HG02571 (cell line): ENCODE results near the gene MYRF.

Experiments
- ATAC-seq: cut with Tn5 transposase; IDR thresholded peaks from one replicate; pipeline ENCODE4 v1.9.1; 2021; ENCODE audit warnings: mild to moderate bottlenecking, moderate library complexity; ENCODE audit not compliant: unreplicated experiment

MYRF gene

DNA sequence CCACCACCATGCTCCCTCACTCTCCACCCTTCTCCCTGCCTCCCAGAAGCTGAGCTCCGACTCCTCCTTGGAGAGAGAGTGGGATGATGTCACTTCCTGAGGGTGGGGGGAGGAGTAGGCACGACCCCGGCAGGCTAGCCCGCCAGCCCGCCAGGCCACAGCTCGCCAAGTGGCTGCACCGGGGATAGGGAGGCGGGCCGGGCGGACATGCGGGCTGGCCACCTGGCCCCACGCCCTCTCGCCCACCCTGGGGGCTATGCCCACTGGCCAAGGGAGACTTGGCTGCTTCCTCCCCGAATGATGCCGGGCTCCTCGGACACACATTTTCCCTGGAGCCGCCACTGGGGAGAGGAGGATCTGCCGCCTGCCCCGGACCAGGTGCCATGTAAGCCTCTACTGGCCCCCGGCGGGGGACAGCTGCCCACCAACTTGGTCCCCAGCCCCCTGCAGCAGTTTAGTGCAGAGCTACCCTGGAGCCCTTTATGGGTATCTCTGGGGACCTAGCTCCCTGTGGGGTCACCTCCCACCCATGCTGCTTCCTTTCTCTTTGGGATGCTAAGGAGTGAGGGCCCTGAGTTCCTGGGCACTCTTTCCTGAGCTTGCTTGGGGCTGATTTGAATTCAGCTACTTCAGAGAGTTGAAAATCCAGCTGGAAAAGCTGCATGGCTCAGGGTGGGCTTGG, 33.7 kb upstream of the MYRF start:
- no peak for ATAC-seq

DNA sequence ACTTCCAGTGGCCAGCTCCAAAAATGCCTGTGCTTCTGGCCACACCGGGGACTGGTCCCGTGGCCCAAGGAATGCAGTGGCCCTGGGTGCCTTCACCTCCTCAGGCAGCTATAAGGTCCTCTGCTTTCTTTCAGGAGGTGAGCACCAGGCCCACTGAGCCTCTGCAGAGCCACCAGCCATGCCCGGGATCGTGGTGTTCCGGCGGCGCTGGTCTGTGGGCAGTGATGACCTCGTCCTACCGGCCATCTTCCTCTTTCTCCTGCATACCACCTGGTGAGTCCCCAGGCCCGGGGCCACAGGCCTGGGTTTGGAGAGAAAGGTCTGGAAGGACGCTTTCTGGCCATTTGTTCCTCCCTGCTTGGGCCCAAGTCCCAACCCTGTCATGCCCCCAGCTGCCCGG, 32.5 kb upstream of the MYRF start:
- ATAC-seq, result no peak

DNA sequence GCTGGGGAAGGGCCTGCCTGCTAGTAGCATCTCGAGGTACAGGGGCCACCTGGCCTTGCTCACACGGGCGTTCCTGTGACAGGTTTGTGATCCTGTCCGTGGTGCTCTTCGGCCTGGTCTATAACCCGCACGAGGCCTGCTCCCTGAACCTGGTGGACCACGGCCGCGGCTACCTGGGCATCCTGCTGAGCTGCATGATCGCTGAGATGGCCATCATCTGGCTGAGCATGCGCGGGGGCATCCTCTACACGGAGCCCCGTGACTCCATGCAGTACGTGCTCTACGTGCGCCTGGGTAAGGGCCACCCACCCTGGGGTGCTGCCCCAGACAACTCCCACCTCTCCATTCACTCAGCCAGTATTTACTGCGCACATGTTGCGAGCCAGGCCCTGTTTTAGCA, 31.8 kb upstream of the MYRF start:
- no peak for ATAC-seq

DNA sequence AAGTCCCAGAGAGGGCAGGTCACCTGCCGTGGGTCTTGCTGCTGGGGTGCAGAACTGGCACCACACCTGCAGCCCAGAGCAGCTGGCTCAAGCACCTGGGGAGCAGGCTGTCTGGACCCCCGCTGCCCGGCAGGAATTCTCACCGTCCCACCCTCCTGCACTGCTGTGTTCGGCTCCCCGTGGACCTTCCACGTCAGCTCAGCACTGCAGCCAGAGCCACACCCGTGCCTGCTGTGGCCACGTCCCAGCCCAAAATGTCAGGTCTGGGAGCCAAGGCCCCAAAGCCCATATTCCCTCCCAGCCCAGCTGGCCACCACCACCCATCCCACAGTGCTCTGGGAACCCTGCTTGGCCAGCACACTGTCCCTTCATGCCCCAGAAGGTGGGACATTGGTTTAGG, 28.0 kb upstream of the MYRF start:
- no peak for ATAC-seq

DNA sequence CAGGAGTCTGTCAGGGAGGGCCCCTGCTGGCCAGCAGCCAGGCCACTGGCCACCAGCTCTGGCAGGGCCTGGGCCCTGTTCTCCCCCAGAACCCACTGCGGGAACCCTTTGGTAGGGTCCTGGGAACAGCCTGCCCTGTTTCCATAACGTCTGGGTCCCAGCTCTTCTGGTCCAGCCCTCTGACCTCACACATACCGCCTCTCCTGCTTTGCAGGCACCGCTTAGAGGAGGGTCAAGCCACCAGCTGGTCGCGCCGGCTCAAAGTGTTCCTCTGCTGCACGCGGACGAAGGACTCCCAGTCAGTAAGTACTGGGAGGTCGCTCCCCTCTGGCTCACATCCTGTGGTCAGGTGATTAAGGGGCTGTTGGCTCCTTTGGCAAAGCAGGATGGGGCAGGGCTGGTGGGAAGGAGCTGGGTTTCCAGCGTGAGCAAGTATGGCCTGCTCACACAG, 26.6 kb upstream of the MYRF start:
- no peak for ATAC-seq

DNA sequence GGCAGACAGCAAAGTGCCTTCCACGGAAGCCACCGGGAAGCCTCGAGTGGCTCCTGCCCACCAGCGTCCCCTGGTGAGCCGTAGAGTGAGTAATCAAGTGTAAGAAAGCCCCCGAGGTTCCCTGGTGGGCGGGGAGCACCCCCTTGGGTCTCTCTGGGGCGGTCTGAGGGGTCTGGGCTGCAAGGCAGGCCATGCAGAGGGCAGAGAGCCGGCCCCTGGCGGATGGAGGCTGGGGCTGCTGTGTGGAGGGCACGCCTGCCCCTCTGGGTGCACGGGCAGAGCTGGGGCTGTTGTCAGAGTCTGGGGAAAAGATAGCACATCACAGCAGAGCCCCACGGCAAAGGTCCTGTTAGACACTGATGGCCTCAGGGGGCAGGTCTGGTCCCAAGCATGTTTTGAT, 25.7 kb upstream of the MYRF start:
- ATAC-seq, result no peak

DNA sequence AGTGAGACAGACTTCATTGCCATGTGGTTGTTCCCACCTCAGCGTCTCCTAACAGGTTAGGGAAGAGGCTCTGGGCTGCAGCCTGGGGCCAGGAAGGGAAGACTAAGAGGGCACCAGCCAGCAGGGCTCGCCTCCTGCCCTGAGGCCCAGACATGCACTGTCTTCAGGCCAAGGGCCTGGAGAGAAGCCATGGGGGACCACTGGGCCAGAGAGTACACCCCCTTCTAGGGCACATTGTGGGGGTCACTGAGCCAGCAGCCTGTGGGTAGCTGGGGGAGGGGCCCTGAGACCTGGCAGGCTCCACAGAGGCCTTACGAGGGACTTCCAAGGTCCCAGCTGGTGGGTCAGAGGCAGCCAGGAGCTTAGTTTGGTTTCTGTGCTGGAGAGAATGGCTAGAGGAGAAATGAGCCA, 25.0 kb upstream of the MYRF start:
- no peak for ATAC-seq

DNA sequence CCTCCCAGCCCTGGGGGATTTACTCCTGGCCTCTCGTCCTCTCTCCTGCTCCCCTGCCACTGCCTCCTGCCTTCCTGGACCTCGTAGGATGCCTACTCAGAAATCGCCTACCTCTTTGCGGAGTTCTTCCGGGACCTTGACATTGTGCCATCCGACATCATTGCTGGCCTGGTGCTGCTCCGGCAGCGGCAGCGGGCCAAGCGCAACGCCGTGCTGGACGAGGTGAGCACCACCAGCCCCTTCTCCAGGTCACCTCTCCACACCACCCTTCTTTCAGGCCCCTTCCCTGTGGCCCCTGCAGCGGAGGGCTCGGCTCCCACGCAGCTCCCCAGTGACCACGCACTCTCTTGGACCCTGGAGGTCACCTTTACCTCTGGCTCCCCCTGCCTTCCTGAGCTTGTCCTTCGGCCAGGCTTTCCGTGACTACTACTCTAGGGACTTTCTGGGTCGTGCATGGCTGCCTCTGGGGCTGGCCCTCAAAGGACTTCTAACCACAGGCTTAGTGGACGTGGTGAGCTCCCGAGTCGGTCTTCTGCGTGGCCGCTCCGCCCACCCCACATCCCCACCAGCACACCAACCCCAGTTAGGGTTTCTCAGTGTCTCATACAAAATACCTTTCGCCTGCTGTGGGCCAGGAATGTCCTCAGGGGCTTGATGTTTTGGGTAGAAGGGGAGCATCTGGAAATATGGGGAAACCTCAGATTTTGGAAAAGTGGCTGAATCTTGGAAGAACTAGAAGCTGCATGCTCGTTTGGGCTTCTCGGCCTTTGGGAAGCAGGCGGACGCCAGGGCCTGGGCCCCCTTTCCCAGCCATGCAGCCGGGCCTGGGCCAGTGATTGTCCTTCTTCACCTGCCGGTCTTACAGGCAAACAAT, 24.1 kb upstream of the MYRF start:
- no peak for ATAC-seq

DNA sequence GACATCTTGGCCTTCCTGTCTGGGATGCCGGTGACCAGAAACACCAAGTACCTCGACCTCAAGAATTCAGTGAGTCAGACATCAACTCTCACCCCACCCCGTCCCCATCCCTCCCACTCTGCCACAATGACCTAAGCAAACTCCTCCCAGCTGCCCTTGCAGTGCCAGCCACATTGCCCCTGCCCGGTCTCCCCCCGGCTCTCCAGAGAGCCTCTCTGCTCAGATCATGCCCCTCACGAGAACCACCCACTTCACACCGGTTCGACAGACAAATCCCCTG, 23.6 kb upstream of the MYRF start:
- no peak for ATAC-seq

DNA sequence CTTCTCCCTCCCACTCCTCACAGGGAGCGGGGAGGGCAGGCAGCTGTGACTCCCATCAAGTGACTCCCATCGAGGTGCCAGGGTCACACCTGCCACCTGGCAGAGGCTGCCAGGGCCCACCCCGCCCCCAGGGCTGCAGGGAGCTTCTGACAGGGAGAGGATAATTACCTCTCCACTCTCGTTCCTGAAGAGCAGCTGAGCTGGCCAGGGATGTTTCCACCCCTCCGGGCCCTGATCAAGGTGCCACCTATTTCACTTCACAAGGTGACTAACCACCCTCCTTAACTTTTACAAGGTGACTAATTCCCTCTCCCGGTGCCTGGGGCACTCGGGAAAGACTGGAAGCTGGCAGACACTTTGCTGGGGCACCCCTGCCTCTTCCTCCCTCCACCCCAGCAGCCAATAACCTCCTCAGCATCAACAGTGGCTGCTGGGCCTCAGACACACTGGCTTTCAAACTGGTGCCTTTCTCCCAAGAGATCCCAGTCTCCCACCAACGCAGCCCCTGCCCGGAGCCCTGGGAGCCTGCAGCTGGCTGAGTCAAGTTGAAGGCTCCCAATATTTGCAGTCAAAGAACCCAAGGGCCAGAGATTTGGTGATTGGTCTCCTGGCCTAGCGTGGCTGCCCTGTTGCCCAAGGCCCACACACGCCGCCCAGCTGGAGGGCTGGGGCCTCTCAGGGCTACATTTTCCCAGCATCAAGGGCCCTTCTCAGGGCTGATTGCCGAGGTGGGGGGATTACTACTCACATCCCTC, 22.0 kb upstream of the MYRF start:
- ATAC-seq, result no peak

DNA sequence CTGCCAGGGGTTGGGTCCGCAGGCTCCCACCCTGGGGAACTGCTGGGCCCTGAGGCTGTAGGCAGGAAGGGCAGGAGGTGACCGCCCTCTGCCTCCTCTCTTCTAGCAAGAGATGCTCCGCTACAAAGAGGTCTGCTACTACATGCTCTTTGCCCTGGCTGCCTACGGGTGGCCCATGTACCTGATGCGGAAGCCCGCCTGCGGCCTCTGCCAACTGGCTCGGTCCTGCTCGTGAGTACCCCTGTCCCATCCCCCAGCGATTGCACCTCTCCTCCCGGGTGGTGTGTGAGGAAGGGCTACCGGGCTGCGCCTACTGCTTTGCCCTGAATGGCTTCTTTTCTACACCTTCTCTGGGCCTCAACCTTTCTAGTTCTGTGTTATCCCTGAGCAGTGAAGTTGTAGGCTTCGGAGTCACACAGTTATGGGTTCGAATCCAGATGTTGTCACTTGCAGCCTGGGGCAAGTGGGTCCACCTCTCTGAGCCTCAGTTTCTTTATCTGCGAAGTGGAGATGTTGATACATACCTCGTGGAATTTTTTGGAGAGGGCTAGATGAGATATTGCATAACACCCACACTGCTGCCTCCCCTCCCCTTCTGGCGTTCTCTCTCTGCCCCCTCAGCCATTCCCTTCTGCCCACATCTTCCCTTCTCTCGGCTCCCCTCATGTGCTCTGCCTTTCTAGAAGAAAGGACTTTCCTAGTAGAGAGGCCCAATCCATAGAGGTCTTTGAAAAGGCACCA, 21.1 kb upstream of the MYRF start:
- ATAC-seq, result no peak

DNA sequence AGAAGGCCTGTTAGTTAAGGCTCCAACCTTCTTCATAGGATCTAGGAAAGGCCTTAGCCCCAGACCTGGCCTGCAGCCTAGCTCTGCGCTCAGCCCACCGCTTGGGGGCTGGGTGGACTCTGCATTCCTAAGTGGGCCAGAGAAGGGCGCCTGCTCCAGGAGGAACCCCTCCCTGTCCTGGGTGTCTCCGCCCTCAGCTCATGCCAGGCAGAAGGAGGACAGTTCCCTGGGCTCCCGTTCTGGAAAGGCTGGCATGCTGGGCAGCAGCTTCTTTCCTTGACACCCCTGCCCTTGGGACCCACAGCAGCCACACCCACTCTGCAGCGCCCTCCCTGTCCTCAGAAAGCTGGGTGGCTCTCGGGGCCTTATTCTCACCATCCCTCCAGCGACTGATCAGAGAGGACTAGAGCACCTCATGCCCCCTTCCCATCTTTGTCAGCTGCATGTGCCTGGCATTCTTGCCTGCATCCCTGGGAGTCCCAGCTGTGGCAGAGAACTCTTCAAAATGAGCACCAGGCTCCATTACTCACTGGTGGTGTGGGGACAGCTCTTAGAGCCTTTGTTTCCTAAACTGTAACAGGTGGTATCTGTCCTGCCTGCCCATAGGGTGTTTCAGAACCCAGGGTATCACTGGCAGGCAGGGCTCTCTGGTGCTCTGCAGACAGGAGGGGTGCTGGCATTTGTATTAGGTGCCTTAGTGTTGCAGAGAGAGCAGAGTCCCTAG, 20.3 kb upstream of the MYRF start:
- no peak for ATAC-seq

DNA sequence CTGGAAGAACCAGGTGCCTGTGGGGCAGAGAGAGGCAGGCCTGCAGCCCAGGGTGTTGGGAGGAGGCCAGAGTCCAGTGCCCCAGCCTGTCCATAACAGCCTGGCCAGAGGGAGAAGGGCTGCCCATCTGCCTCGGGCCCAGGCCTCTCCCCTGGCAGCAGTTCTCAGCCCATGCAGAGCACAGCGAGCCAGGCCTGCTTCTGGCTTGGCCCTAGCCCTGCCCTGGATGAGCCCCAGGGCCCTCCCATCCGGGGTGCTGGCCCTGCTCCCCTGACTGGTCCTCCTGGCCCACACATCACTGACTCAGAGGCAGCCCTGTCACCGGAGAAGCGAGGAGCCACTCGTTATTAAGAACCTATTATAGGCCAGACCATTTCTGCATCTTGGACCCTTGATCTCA, 19.7 kb upstream of the MYRF start:
- no peak for ATAC-seq

DNA sequence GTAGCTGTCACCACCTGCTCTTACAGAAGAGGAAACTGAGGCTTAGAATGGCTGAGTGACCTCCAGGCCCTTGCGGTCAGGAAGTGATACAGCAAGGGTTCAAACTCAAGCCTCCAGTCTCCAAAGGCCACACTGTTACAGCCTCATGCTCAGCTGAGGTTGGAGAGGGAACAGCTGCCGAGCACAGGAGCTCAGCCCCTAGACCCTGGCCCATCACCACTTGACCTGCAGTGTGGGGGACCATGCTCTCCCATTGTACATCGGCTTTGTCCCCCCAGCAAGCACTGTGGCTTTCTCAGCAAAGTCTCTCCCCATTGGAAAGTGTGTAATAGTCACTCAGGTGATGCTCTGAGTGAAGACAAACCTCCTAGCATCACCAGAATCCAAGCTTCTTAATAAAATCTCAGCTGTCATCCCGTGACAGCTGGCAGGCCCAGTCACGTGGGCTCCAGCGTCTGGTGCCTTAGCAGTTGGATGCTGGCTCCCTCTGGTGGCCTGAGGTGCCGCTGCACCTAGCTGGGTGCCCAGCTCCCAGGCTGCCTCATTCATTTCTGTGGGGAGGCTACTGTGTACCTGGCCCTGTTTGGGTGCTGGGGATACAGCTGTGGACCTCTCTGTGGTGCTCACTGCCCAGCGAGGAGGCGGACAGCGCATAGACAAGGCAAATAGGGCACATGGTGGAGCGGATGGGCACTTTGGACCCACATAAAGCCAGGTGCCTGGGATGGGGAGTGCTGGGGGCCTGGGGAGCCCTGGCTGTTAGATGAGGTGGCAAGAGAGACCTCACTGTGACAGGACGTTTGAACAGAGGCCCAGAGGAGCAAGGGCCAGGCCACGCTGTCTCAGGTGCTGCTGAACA, 19.1 kb upstream of the MYRF start:
- ATAC-seq, result peak; percentile 70

DNA sequence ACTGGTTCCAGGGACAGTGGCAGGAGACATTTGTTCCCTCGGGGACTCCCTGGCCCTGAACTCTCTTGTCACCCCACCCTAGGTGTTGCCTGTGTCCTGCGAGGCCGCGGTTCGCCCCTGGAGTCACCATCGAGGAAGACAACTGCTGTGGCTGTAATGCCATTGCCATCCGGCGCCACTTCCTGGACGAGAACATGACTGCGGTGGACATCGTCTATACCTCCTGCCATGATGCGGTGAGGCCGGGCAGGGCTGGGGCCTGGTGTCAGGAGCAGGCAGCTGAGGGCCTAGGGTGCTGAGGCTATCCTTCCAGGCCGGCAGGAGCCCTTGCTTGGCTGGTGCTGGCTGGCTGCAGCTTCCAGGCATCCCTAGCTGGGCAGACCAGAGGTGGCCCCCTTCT, 17.7 kb upstream of the MYRF start:
- ATAC-seq, result no peak

DNA sequence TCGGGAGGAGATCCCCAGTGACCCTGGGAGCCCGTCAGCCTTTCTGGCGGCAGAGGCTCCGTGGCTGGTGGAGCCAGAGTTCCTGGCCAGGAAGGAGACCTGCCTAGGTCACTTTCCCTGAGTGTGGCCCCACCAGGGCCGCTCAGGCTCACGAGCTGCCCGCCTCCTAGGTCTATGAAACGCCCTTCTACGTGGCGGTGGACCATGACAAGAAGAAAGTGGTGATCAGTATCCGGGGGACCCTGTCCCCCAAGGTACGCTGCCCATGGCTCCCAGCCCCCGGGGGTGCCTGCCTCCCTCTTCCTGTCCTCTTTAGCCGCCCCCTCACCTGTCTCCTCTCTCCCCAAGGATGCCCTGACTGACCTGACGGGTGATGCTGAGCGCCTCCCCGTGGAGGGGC, 17.0 kb upstream of the MYRF start:
- ATAC-seq, result no peak

DNA sequence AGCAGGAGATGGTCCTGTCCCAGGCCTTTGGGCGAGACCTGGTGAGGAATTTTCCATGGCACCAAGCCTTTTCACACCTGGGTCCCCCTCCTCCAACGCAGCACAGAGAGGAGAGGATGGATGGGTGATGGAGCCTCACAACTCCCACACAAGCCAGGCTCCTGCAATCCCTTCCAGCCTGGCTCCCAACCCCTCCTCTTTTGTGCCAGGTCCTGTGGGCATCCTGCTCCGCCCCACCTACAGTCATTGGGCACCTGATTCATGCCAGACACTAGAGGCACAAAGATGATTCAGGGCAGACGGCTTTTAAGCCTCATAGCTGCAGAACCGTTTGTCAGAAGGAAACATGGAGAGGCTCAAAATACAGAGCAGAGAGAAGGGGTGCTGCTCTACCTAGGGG, 16.1 kb upstream of the MYRF start:
- ATAC-seq, result no peak

DNA sequence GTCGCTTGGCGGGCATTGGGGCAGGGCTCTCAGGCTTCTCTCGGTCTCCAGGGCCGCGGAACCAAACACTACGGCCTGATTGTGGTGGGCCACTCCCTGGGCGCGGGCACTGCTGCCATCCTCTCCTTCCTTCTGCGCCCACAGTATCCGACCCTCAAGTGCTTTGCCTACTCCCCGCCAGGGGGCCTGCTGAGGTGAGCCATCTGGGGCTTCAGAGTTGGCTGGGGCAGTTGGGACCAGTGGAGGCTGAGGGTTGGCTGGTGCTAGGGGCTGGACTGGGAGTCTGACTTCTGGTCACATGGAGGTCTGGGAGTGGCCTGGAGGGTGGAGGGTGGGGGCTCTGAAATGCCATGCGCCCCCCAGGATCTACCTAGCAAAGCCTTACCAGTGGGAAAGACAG, 15.3 kb upstream of the MYRF start:
- no peak for ATAC-seq

DNA sequence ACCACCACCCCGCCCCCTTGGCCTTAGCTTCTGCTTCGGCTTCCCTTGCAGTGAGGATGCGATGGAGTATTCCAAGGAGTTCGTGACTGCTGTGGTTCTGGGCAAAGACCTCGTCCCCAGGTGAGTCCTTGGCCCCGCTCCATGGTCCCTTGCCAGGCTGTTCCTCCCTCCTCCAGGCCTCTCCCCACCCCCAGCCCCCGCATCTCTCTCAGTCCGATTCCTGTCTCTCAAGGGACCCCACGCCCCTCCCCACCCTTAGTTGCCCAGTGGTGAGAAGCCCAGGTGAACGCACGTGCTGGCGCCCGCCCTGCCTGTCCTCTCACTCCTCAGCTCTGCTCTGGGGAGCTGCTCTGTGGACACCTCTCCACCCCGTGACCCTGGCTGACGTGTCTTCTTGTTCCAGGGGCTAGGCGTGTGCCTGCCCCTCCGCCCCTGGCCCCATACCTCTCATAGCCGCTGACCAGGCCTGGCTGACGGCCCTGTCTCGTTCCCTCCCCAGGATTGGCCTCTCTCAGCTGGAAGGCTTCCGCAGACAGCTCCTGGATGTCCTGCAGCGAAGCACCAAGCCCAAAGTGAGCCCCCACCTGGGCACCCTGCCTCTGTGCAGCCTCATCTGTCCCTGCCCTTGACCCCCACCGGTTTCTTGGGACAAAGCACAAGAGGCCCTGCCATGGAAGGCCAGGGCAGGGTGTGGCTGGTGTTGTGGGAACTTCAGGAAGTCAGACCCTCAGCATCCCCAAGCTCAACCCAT, 14.6 kb upstream of the MYRF start:
- no peak for ATAC-seq
